Measurements from ENCODE around the gene REEP3. TPM values are rescaled to one million over a fixed set of nuclear protein-coding genes. Genes with fewer than 3 reads are reported as not detected.

The REEP3 gene
- polyA plus RNA-seq, 1 donor from 2014 or later, result 6.9 TPM

GRCh38 chr10:63583909-63584724, 62.9 kb downstream of the REEP3 start:
- Histone ChIP-seq H3K4me2 (ENCODE audit: low read length) (no peak overlapping the region), H3K36me3 (ENCODE audit: insufficient read depth, low read length) (no peaks in the 10 kb centered on the region), H3K9ac (ENCODE audit: low read length) (no peak overlapping the region), H3K27ac (ENCODE audit: low read length) (no peak overlapping the region), H3K9me3 (ENCODE audit: low read length) (no peaks in the 10 kb centered on the region), H3K27me3 (ENCODE audit: insufficient read depth, low read depth, low read length) (no peaks in the 10 kb centered on the region), H3K79me2 (replicated peaks; ENCODE audit: insufficient read depth, low read length) (no peaks in the 10 kb centered on the region), H3K4me3 (ENCODE audit: low read length) (no peak overlapping the region), H3F3A (ENCODE audit: insufficient read depth, low read length, poor library complexity, severe bottlenecking) (no peaks in the 10 kb centered on the region), H2AFZ (ENCODE audit: low read depth, low read length) (no peak overlapping the region), H4K20me1 (ENCODE audit: insufficient read depth) (no peaks in the 10 kb centered on the region), H3K9me2 (ENCODE audit: insufficient read depth, low read length) (no peaks in the 10 kb centered on the region)
- TF ChIP-seq POLR2AphosphoS5 (IDR thresholded peaks at IDR 0.05) (no peak), REST (IDR thresholded peaks at IDR 0.05; ENCODE audit: borderline replicate concordance) (no peak), RAD21 (conservative IDR thresholded peaks at IDR 0.05) (no peak), MXI1 (conservative IDR thresholded peaks at IDR 0.05; ENCODE audit: poor library complexity, severe bottlenecking) (no peak)

- no peak overlapping the region for H3K4me3 ChIP-seq (ENCODE audit: low read length)
- H3F3A ChIP-seq (ENCODE audit: insufficient read depth, low read length, poor library complexity, severe bottlenecking), result no peaks in the 10 kb centered on the region
- no peak overlapping the region for H3K27ac ChIP-seq (ENCODE audit: low read length)
Observed at GRCh38 chr10:63584725-63585035, 63.5 kb downstream of the REEP3 start.

More at GRCh38 chr10:63584725-63585035, 63.5 kb downstream of the REEP3 start:
- Histone ChIP-seq H3K79me2 (replicated peaks; ENCODE audit: insufficient read depth, low read length) (no peaks in the 10 kb centered on the region), H3K4me2 (ENCODE audit: low read length) (no peak overlapping the region), H4K20me1 (ENCODE audit: insufficient read depth) (no peaks in the 10 kb centered on the region), H3K9me3 (ENCODE audit: low read length) (no peaks in the 10 kb centered on the region), H3K9me2 (ENCODE audit: insufficient read depth, low read length) (no peaks in the 10 kb centered on the region), H3K27me3 (ENCODE audit: insufficient read depth, low read depth, low read length) (no peaks in the 10 kb centered on the region), H3K9ac (ENCODE audit: low read length) (no peak overlapping the region), H2AFZ (ENCODE audit: low read depth, low read length) (no peak overlapping the region), H3K36me3 (ENCODE audit: insufficient read depth, low read length) (no peaks in the 10 kb centered on the region)
- TF ChIP-seq POLR2AphosphoS5 (IDR thresholded peaks at IDR 0.05) (no peak), REST (IDR thresholded peaks at IDR 0.05; ENCODE audit: borderline replicate concordance) (no peak), EP300 (conservative IDR thresholded peaks at IDR 0.05; ENCODE audit: poor library complexity, severe bottlenecking) (no peak), SMC3 (conservative IDR thresholded peaks at IDR 0.05; ENCODE audit: poor library complexity) (no peak), RAD21 (conservative IDR thresholded peaks at IDR 0.05) (no peak), TAF1 (IDR thresholded peaks at IDR 0.05; ENCODE audit: low read depth) (no peak), MXI1 (conservative IDR thresholded peaks at IDR 0.05; ENCODE audit: poor library complexity, severe bottlenecking) (no peak), CTCF (IDR thresholded peaks at IDR 0.05; ENCODE audit: poor library complexity, severe bottlenecking) (no peak), EZH2 (IDR thresholded peaks at IDR 0.05; ENCODE audit: borderline replicate concordance, insufficient read depth, low read length, poor library complexity, severe bottlenecking) (no peak)
